Panc1 (cell line): ENCODE measurements around the gene TXNRD3. TPM values are rescaled to one million over a fixed set of nuclear protein-coding genes. Genes with fewer than 3 reads are reported as not detected.

ENCODE experiments used
- ATAC-seq: fragments of 200-7000 bp; cut with Tn5 transposase; 2 replicates; pipeline ENCODE4 v1.9.1; 2020; ENCODE audit warnings: mild to moderate bottlenecking, moderate library complexity
- BruUV-seq: library from RNA; stranded (reverse); fragments of 400-500 nt; replicated peaks from 2 replicates; lab custom pipeline; 2021; lab: Mats Ljungman, UMichigan
- CTCF ChIA-PET: fragments of 300-600 bp; sonication (Branson Sonifier 250); formaldehyde crosslinking; loops from one replicate; lab custom pipeline; 2022; ENCODE audit warnings: antibody characterized with exemption; lab: Charles Lee
- POLR2A ChIA-PET: fragments of 300-600 bp; sonication (Branson Sonifier 250); formaldehyde crosslinking; loops from one replicate; lab custom pipeline; 2022; ENCODE audit warnings: antibody characterized with exemption; lab: Charles Lee
- DNase-seq: peaks from one replicate; pipeline ENCODE4 v3.0.0-alpha.2; 2010; ENCODE audit warnings: low read depth, low spot score
- H3K27ac ChIP-seq: 2 replicates; pipeline ENCODE4 v1.5.1; 2011; ENCODE audit warnings: mild to moderate bottlenecking, low read length, inconsistent platforms
- H3K27me3 ChIP-seq: fragments of 200-500 bp; sonication (Bioruptor generic); 2 replicates; pipeline ENCODE4 v1.6.0; 2014; ENCODE audit warnings: low read length, inconsistent platforms; ENCODE audit not compliant: control insufficient read depth, insufficient read depth
- H3K36me3 ChIP-seq: fragments of 200-500 bp; sonication (Bioruptor generic); 2 replicates; pipeline ENCODE4 v1.5.1; 2014; ENCODE audit warnings: inconsistent platforms, mild to moderate bottlenecking, low read length, moderate library complexity; ENCODE audit not compliant: control insufficient read depth, insufficient read depth
- H3K4me1 ChIP-seq: 2 replicates; pipeline ENCODE4 v1.5.1; 2011; ENCODE audit warnings: inconsistent platforms, mild to moderate bottlenecking, low read length, moderate library complexity; ENCODE audit not compliant: control insufficient read depth, insufficient read depth
- H3K4me3 ChIP-seq, 2 experiments: 2 replicates each; pipeline ENCODE4 v1.5.1; 2011 to 2012; ENCODE audit warnings: low read depth in 2 of 2, low read length in 2 of 2, mild to moderate bottlenecking in 2 of 2, inconsistent platforms in 1 of 2, moderate library complexity in 1 of 2
- H3K9me3 ChIP-seq: fragments of 200-500 bp; sonication (Bioruptor generic); 2 replicates; pipeline ENCODE4 v1.5.1; 2014; ENCODE audit warnings: low read depth, mild to moderate bottlenecking, inconsistent platforms, low read length, moderate library complexity; ENCODE audit not compliant: control insufficient read depth, insufficient read depth
- CTCF ChIP-seq: fragments of 450-650 bp; IDR thresholded peaks from 2 replicates; pipeline ENCODE4 v1.5.1; 2017; ENCODE audit warnings: mild to moderate bottlenecking
- POLR2AphosphoS5 ChIP-seq: IDR thresholded peaks from 2 replicates; pipeline ENCODE4 v1.6.1; 2012; ENCODE audit warnings: mild to moderate bottlenecking, low read depth, low read length, moderate library complexity
- SIN3A ChIP-seq: IDR thresholded peaks from 2 replicates; pipeline ENCODE4 v1.6.1; 2012; ENCODE audit warnings: low read depth, mild to moderate bottlenecking, low read length, moderate library complexity, borderline replicate concordance; ENCODE audit not compliant: insufficient read depth
- TCF7L2 ChIP-seq: IDR thresholded peaks from 2 replicates; pipeline ENCODE4 v1.6.1; 2011; ENCODE audit warnings: mild to moderate bottlenecking, low read depth, low read length, inconsistent platforms
- in situ Hi-C: cut with HindIII; loops from 2 replicates; pipeline ENCODE4 v1.10.0; 2016; ENCODE audit warnings: low sequenced_read_pairs, low pct_unique_long_range_greater_than_20kb
- intact Hi-C: fragments of 100-400 bp; cut with micrococcal nuclease; formaldehyde crosslinking; loops from one replicate; pipeline ENCODE4 v1.10.0; 2022; ENCODE audit not compliant: unreplicated experiment
- total RNA-seq: library from RNA; stranded (reverse); gene quantifications from one replicate; pipeline ENCODE4 v1.2.1, GENCODE V29; 2021; ENCODE audit not compliant: unreplicated experiment
- TF ChIP-seq, protein P1 (sequence below), 2 experiments: IDR thresholded peaks; 2 replicates each; pipeline ENCODE4 v1.6.1; 2011 to 2012; ENCODE audit warnings: low read depth in 2 of 2, control low read depth in 1 of 2, low read length in 1 of 2, mild to moderate bottlenecking in 1 of 2, moderate library complexity in 1 of 2; ENCODE audit not compliant: insufficient read depth in 1 of 2

TXNRD3 gene
- total RNA-seq, 1 experiment from 2014 or later = 17.2 TPM

- no TSS peak for BruUV-seq
- TF ChIP-seq, protein P1, sequence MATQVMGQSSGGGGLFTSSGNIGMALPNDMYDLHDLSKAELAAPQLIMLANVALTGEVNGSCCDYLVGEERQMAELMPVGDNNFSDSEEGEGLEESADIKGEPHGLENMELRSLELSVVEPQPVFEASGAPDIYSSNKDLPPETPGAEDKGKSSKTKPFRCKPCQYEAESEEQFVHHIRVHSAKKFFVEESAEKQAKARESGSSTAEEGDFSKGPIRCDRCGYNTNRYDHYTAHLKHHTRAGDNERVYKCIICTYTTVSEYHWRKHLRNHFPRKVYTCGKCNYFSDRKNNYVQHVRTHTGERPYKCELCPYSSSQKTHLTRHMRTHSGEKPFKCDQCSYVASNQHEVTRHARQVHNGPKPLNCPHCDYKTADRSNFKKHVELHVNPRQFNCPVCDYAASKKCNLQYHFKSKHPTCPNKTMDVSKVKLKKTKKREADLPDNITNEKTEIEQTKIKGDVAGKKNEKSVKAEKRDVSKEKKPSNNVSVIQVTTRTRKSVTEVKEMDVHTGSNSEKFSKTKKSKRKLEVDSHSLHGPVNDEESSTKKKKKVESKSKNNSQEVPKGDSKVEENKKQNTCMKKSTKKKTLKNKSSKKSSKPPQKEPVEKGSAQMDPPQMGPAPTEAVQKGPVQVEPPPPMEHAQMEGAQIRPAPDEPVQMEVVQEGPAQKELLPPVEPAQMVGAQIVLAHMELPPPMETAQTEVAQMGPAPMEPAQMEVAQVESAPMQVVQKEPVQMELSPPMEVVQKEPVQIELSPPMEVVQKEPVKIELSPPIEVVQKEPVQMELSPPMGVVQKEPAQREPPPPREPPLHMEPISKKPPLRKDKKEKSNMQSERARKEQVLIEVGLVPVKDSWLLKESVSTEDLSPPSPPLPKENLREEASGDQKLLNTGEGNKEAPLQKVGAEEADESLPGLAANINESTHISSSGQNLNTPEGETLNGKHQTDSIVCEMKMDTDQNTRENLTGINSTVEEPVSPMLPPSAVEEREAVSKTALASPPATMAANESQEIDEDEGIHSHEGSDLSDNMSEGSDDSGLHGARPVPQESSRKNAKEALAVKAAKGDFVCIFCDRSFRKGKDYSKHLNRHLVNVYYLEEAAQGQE (IDR thresholded peaks at IDR 0.05; ENCODE audit: insufficient read depth in 1 of 2, low read depth in 2 of 2, low read length in 1 of 2) = no peak
- TF ChIP-seq SIN3A = no peak
- TF ChIP-seq POLR2AphosphoS5 = no peak
- no peak for TF ChIP-seq TCF7L2
- no peak for TF ChIP-seq CTCF
- ChIA-PET CTCF (no interaction called here), POLR2A (no interaction called here)
- ATAC-seq = peak; percentile 70; the same call in 1 of the 2 replicates
- no peak for DNase-seq
- Histone ChIP-seq H3K36me3 (no peaks in the 10 kb centered on the region), H3K27ac (no peak overlapping the region), H3K4me3 (no peak overlapping the region), H3K27me3 (0 out of 2 replicates have a peak, but pooled peaks cover 2% of the 10 kb centered on the region), H3K9me3 (no peaks in the 10 kb centered on the region), H3K4me1 (no peaks in the 10 kb centered on the region)
- in situ Hi-C loops (no loop called here), intact Hi-C loops (no loop called here)
Measured at GRCh38 chr3:126692858-126693257, 37.9 kb upstream of the TXNRD3 start.

- Histone ChIP-seq H3K4me1 (no peaks in the 10 kb centered on the region), H3K4me3 (no peak overlapping the region), H3K36me3 (no peaks in the 10 kb centered on the region), H3K27me3 (0 out of 2 replicates have a peak, but pooled peaks cover 2% of the 10 kb centered on the region), H3K27ac (no peak overlapping the region), H3K9me3 (no peaks in the 10 kb centered on the region)
- in situ Hi-C loops (no loop called here), intact Hi-C loops (no loop called here)
- DNase-seq (no peak), ATAC-seq (no peak)
- POLR2A ChIA-PET = no interaction called here
- no TSS peak for BruUV-seq
- TF ChIP-seq TCF7L2 (no peak), CTCF (no peak), SIN3A (no peak)
- TF ChIP-seq, protein P1 (IDR thresholded peaks at IDR 0.05; ENCODE audit: insufficient read depth in 1 of 2, low read depth in 2 of 2, low read length in 1 of 2) = no peak
- CTCF ChIA-PET = no interaction called here
Measured at GRCh38 chr3:126691765-126692164, 36.8 kb upstream of the TXNRD3 start.
